Activated CD8-positive, alpha-beta memory T cell treated with anti-CD3 and anti-CD28 coated beads for 4 hours (primary cell): ENCODE results near the gene FNBP1.
"Not testable (repeated sequence)": the region's sequence is repeated elsewhere in the genome, so short reads cannot be mapped to it uniquely, and the experiment has no call there.

ENCODE experiments used
- DNase-seq, 2 donors: peaks; one replicate each; pipeline ENCODE4 v3.0.0-alpha.2; 2020; ENCODE audit warnings: low read depth in 2 of 2

FNBP1 gene

GRCh38 chr9:129991139-129991538, 51.9 kb downstream of the FNBP1 start:
- DNase-seq = not testable (repeated sequence)

- DNase-seq = no peak
Measured at GRCh38 chr9:129990269-129991010, 52.5 kb downstream of the FNBP1 start.

GRCh38 chr9:129989740-129990139, 53.2 kb downstream of the FNBP1 start:
- no peak for DNase-seq

GRCh38 chr9:129989362-129989708, 53.7 kb downstream of the FNBP1 start:
- DNase-seq = no peak

GRCh38 chr9:129988607-129989361, 54.2 kb downstream of the FNBP1 start:
- DNase-seq = no peak

GRCh38 chr9:129987941-129988340, 55.0 kb downstream of the FNBP1 start:
- no peak for DNase-seq

GRCh38 chr9:129987047-129987446, 55.9 kb downstream of the FNBP1 start:
- no peak for DNase-seq

GRCh38 chr9:129984589-129984988, 58.4 kb downstream of the FNBP1 start:
- DNase-seq = not testable (repeated sequence)

- no peak for DNase-seq
Measured at GRCh38 chr9:129983891-129984290, 59.1 kb downstream of the FNBP1 start.

- DNase-seq = no peak
Measured at GRCh38 chr9:129981180-129981907, 61.6 kb downstream of the FNBP1 start.

- DNase-seq = not testable (repeated sequence)
Measured at GRCh38 chr9:129980224-129980623, 62.8 kb downstream of the FNBP1 start.

GRCh38 chr9:129979071-129979745, 63.8 kb downstream of the FNBP1 start:
- DNase-seq = no peak

- no peak for DNase-seq
Measured at GRCh38 chr9:129972816-129973215, 70.2 kb downstream of the FNBP1 start.

GRCh38 chr9:129968690-129969485, 74.1 kb downstream of the FNBP1 start:
- no peak for DNase-seq

GRCh38 chr9:129964901-129965734, 77.9 kb downstream of the FNBP1 start:
- DNase-seq = no peak

- DNase-seq = peak; percentile 56 to 69
Measured at GRCh38 chr9:129962889-129963703, 79.9 kb downstream of the FNBP1 start.

GRCh38 chr9:129962451-129962864, 80.5 kb downstream of the FNBP1 start:
- no peak for DNase-seq

- DNase-seq = no peak
Measured at GRCh38 chr9:129958796-129959195, 84.2 kb downstream of the FNBP1 start.

GRCh38 chr9:129954868-129955550, 88.0 kb downstream of the FNBP1 start:
- no peak for DNase-seq
